ENCODE measurements around the gene CACNA1G.

CACNA1G gene

DNA sequence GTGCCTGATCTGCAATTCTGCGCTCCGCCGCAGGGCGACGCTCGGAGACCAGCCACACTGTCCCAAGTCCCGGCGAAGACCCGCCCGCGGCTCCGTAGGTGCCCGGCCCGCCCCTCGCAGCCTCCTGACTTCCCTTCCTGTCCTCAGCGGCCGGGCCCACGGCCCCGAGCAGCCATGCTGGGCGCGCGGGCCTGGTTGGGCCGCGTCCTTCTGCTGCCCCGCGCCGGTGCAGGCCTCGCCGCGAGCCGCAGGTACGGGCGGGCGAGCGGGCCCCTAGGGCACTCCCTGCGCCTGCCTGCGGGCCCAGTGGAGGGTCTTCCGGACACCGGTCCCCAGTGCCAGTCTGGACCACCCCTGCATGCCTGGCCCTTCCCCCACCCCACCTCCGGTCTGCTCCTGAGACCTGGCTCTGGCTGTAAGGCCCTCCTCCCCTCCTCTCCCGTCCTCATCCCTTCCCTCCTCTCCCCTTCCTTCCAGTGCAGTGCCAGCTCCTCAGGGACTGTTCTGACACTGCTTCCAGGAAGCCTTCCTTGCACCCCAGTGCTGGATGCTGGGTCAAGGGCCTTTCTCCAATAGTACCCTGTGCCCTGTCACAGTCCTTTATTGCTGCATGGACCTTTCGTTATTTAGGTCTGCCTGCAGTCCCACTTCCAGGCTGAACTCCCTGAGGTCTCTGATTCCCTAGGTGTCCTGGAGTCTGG, 13.3 kb upstream of the CACNA1G start, which contains the start of gene SPATA20:
Gene SPATA20 (plus strand): TSS at position 140 of the 701 bp plus-strand sequence. CDS start 35 bp downstream, at position 175.
- peaks cover 11% of the 10 kb centered on the region for H3K36me3 ChIP-seq (ENCODE audit: control insufficient read depth, insufficient read depth, low read length)
- DNase-seq (ENCODE audit: extremely low read depth, insufficient read length) = peak; percentile 92
- TF ChIP-seq, protein P1, sequence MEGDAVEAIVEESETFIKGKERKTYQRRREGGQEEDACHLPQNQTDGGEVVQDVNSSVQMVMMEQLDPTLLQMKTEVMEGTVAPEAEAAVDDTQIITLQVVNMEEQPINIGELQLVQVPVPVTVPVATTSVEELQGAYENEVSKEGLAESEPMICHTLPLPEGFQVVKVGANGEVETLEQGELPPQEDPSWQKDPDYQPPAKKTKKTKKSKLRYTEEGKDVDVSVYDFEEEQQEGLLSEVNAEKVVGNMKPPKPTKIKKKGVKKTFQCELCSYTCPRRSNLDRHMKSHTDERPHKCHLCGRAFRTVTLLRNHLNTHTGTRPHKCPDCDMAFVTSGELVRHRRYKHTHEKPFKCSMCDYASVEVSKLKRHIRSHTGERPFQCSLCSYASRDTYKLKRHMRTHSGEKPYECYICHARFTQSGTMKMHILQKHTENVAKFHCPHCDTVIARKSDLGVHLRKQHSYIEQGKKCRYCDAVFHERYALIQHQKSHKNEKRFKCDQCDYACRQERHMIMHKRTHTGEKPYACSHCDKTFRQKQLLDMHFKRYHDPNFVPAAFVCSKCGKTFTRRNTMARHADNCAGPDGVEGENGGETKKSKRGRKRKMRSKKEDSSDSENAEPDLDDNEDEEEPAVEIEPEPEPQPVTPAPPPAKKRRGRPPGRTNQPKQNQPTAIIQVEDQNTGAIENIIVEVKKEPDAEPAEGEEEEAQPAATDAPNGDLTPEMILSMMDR (IDR thresholded peaks at IDR 0.05; ENCODE audit: insufficient read depth, low read length, poor library complexity, severe bottlenecking) = peak; percentile 99
- no peaks in the 10 kb centered on the region for H3K27me3 ChIP-seq (replicated peaks; ENCODE audit: control insufficient read depth, insufficient read depth, low read length)
- peak within 1 kb of the TSS; percentile 85 for H3K4me3 ChIP-seq (replicated peaks; ENCODE audit: low read depth, low read length)

DNA sequence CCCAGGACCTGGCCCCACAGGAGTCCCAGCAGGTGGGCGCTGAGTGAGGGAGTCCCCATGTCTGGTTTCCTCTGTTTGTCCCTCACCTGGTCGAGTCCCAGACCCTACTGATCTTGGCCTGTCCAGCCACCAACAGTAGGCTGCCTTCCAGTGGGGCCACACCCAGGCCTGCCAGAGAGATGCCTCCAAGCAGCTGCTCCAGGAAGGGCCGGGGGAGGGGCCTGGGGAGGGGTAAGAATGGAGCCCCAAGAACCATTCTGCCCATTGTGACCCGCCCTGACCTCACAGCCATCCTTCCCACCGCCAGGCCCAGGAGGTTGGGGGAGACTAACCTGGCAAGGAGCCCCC, 12.8 kb upstream of the CACNA1G start:
- H3K4me3 ChIP-seq (replicated peaks; ENCODE audit: low read depth, low read length) = peak overlapping the region; percentile 85
- H3K36me3 ChIP-seq (ENCODE audit: control insufficient read depth, insufficient read depth, low read length) = peaks cover 11% of the 10 kb centered on the region
- TF ChIP-seq, protein P1 (IDR thresholded peaks at IDR 0.05; ENCODE audit: insufficient read depth, low read length, poor library complexity, severe bottlenecking) = no peak
- H3K27me3 ChIP-seq (replicated peaks; ENCODE audit: control insufficient read depth, insufficient read depth, low read length) = no peaks in the 10 kb centered on the region
- no peak for DNase-seq (ENCODE audit: extremely low read depth, insufficient read length)

DNA sequence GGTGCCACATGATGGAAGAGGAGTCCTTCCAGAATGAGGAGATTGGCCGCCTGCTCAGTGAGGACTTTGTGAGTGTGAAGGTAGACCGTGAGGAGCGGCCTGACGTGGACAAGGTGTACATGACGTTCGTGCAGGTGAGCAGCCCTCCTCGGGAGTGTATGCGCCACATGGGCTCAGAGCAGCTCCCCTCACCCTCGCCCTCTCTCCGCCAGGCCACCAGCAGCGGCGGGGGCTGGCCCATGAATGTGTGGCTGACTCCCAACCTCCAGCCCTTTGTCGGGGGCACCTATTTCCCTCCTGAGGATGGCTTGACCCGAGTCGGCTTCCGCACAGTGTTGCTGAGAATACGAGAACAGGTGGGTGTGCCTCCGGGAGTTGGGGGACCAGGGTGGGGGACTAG, 11.7 kb upstream of the CACNA1G start:
- Histone ChIP-seq H3K27me3 (replicated peaks; ENCODE audit: control insufficient read depth, insufficient read depth, low read length) (no peaks in the 10 kb centered on the region), H3K36me3 (ENCODE audit: control insufficient read depth, insufficient read depth, low read length) (peaks cover 11% of the 10 kb centered on the region), H3K4me3 (replicated peaks; ENCODE audit: low read depth, low read length) (no peak overlapping the region)
- no peak for DNase-seq (ENCODE audit: extremely low read depth, insufficient read length)
- TF ChIP-seq, protein P1 (IDR thresholded peaks at IDR 0.05; ENCODE audit: insufficient read depth, low read length, poor library complexity, severe bottlenecking) = no peak

DNA sequence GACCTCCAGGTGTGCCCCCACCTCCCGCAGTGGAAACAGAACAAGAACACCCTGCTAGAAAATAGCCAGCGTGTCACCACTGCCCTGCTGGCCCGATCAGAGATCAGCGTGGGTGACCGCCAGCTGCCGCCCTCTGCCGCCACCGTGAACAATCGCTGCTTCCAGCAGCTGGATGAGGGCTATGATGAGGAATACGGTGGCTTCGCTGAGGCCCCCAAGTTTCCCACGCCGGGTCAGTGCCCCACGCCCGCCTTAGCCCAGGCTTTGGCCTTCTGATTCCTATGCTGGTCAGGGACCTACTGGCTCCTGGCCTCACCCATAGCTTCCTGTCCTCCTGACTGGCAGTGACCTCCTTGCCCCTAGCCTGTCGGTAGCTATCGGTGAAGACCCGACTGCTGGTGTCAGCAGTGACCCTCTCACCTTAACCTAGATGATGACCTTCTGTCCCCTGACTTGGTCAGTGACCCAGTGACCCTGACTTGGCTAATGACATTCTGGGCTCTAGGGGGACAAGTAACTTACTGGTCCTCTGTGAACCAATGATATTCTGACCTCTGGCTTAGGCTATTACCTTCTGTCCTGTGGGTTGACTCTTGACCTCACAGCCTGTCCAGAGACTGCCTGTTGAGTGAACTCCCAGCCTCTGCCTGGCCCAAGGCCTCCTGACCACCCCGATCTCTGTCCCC, 11.1 kb upstream of the CACNA1G start:
- DNase-seq (ENCODE audit: extremely low read depth, insufficient read length) = no peak
- Histone ChIP-seq H3K36me3 (ENCODE audit: control insufficient read depth, insufficient read depth, low read length) (peaks cover 11% of the 10 kb centered on the region), H3K27me3 (replicated peaks; ENCODE audit: control insufficient read depth, insufficient read depth, low read length) (no peaks in the 10 kb centered on the region), H3K4me3 (replicated peaks; ENCODE audit: low read depth, low read length) (no peak overlapping the region)
- TF ChIP-seq, protein P1 (IDR thresholded peaks at IDR 0.05; ENCODE audit: insufficient read depth, low read length, poor library complexity, severe bottlenecking) = no peak

DNA sequence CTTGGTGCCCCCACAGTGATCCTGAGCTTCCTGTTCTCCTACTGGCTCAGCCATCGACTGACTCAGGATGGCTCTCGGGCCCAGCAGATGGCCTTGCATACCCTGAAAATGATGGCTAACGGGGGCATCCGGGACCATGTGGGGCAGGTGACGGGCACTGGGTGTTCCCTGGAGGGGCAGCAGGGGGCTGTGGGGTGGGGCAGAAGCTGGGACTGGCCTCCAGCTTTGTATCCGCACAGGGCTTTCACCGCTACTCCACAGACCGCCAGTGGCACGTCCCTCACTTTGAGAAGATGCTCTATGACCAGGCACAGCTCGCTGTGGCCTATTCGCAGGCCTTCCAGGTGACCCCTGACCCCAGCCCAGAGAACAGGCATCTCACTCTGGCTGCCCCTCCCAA, 10.5 kb upstream of the CACNA1G start:
- TF ChIP-seq, protein P1 (IDR thresholded peaks at IDR 0.05; ENCODE audit: insufficient read depth, low read length, poor library complexity, severe bottlenecking) = no peak
- DNase-seq (ENCODE audit: extremely low read depth, insufficient read length) = no peak
- H3K27me3 ChIP-seq (replicated peaks; ENCODE audit: control insufficient read depth, insufficient read depth, low read length) = no peaks in the 10 kb centered on the region
- H3K36me3 ChIP-seq (ENCODE audit: control insufficient read depth, insufficient read depth, low read length) = peaks cover 11% of the 10 kb centered on the region
- no peak overlapping the region for H3K4me3 ChIP-seq (replicated peaks; ENCODE audit: low read depth, low read length)

All from GM06990 (cell line).